Measurements from ENCODE around the gene CRTC2. TPM values are rescaled to one million over a fixed set of nuclear protein-coding genes. Genes with fewer than 3 reads are reported as not detected.

The CRTC2 gene
- total RNA-seq: 10 to 100 TPM; 17.7 to 95.5 (median 18.0) TPM

- no peak for TF ChIP-seq CTCF (IDR thresholded peaks at IDR 0.05; ENCODE audit: low read depth)
Observed at GRCh38 chr1:153958111-153958960, at the start of gene CRTC2. Gene CRTC2 (minus strand): TSS chr1:153958612. CDS start chr1:153958497, 115 bp downstream.

- TF ChIP-seq CTCF (IDR thresholded peaks at IDR 0.05; ENCODE audit: low read depth): no peak
Observed at GRCh38 chr1:154006136-154006535, 47.7 kb upstream of the CRTC2 start.

GRCh38 chr1:154000420-154000819 is 42.0 kb upstream of the CRTC2 start:
- no peak for TF ChIP-seq CTCF (IDR thresholded peaks at IDR 0.05; ENCODE audit: low read depth)

- no peak for TF ChIP-seq CTCF (IDR thresholded peaks at IDR 0.05; ENCODE audit: low read depth)
Observed at GRCh38 chr1:153995640-153996039, 37.2 kb upstream of the CRTC2 start.

GRCh38 chr1:153995202-153995601 is 36.8 kb upstream of the CRTC2 start:
- no peak for TF ChIP-seq CTCF (IDR thresholded peaks at IDR 0.05; ENCODE audit: low read depth)

- TF ChIP-seq CTCF (IDR thresholded peaks at IDR 0.05; ENCODE audit: low read depth): no peak
Observed at GRCh38 chr1:153991806-153992205, 33.4 kb upstream of the CRTC2 start.

GRCh38 chr1:153991151-153991630 is 32.8 kb upstream of the CRTC2 start:
- TF ChIP-seq CTCF (IDR thresholded peaks at IDR 0.05; ENCODE audit: low read depth): no peak

All from subcutaneous adipose tissue (tissue), 4 donors.